Omental fat pad (tissue), 4 donors: ENCODE results near the gene ZDHHC9. TPM values are rescaled to one million over a fixed set of nuclear protein-coding genes. Genes with fewer than 3 reads are reported as not detected.

Experiments used
- ATAC-seq: fragments of 150-250 bp; one replicate; pipeline ENCODE4 v1.9.1; 2016; ENCODE audit warnings: mild to moderate bottlenecking, moderate library complexity; ENCODE audit not compliant: low FRiP score
- DNase-seq: peaks from one replicate; pipeline ENCODE4 v3.0.0-alpha.2; 2019; ENCODE audit warnings: low spot score
- CTCF ChIP-seq, 3 donors: fragments of 450-650 bp; IDR thresholded peaks; one replicate each; pipeline ENCODE4 v1.5.1; 2016 to 2017; ENCODE audit warnings: antibody characterized with exemption in 3 of 3, mild to moderate bottlenecking in 3 of 3, moderate library complexity in 2 of 3
- total RNA-seq, 4 donors: library from RNA; depleted of rRNA; stranded (reverse); fragments of >200 nt; gene quantifications; one replicate each; pipeline ENCODE4 v1.1.0, GENCODE V29; 2016

Gene ZDHHC9
- total RNA-seq, 4 donors from 2014 or later, result 29.9 to 58.7 (median 45.2) TPM

DNA sequence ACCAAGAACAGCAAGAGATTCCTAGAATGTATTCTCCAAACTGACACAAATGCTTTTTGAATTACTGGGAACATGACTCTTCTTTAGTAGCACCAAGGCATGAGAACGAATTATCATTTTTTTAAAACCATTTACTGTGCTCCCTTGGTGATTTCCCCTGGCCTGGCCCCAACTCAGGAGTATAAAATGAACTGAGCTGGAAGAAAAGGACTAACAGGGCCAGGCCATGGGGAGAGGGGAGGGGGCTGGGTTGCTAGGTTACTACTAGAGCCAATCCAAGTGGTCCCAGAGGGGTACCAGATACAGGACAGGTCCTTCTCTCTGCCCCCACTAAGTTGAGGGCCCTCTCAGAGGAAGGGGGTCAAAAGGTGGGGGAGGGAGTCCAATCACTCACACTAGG lies 40.8 kb downstream of the ZDHHC9 start:
- DNase-seq (no peak), ATAC-seq (no peak)
- TF ChIP-seq CTCF (IDR thresholded peaks at IDR 0.05), result no peak

GRCh38 chrX:129800186-129800585 lies 43.5 kb downstream of the ZDHHC9 start:
- ATAC-seq (no peak), DNase-seq (no peak)
- TF ChIP-seq CTCF (IDR thresholded peaks at IDR 0.05), result no peak

GRCh38 chrX:129798888-129799287 lies 44.8 kb downstream of the ZDHHC9 start:
- no peak for ATAC-seq
- TF ChIP-seq CTCF (IDR thresholded peaks at IDR 0.05), result no peak

GRCh38 chrX:129798456-129798855 lies 45.2 kb downstream of the ZDHHC9 start:
- no peak for ATAC-seq
- no peak for TF ChIP-seq CTCF (IDR thresholded peaks at IDR 0.05)
- DNase-seq, result no peak

More at GRCh38 chrX:129798888-129799287, 44.8 kb downstream of the ZDHHC9 start:
- DNase-seq, result no peak

DNA sequence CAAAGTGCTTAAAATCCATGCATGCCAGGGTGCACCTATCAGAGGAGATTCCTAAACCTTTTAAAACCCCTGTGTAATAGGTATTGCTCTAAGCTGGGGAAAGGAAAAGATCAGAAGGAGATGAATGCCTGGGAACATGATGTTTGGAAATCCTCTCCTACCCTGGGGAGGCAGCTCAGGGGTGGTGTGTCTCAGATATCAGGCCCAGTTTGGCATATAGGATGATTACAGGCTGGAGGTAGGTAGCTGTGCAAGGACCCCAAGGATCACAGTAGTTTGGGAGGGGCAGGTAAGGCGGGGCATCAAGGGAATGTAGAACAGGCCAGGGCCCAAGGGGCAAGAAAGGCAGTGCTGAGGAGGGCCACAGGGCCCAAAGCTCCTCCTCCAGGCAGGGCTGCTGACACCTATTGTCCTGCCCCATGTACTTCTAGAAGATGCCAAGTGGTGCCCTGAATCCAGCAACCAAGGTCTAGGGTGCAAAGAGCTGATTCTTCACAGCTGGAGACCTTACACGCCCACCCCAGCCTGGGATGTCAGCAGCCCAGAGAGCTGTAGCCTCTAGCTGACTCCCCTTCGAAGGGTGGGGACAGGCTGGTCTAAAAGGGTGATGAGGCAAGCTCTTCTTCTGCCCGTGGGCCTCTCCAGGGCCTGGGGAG lies 46.3 kb downstream of the ZDHHC9 start:
- TF ChIP-seq CTCF (IDR thresholded peaks at IDR 0.05), result no peak
- ATAC-seq (no peak), DNase-seq (no peak)

DNA sequence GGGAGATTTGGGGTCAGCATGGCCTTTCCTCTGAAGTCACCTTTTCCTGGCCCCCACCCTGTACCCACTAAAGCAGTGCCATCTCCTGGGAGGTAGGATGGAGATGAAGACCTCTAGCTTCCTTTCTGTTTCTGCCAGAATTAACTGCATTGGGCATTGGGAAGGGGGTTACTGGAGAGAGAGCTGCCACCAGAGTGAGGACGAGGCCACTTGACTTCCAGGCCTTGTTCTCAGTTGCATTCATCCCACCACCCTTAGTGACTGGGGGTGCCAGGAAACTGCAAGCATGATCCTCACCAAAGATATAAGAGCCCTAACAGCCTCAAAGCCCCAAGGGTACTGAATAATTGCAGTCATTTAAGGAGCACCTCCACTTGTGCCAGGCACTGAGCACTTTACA lies 48.1 kb downstream of the ZDHHC9 start:
- TF ChIP-seq CTCF (IDR thresholded peaks at IDR 0.05), result no peak
- ATAC-seq (no peak), DNase-seq (no peak)

- TF ChIP-seq CTCF (IDR thresholded peaks at IDR 0.05), result no peak
- DNase-seq (no peak), ATAC-seq (peak; percentile 6)
These were observed 50.0 kb downstream of the ZDHHC9 start for GRCh38 chrX:129793604-129794191.
